Kasumi-1 (cell line): ENCODE results near the gene RGL2.
A peak's percentile ranks its signal among the peaks of the same experiment; 100 is the strongest.
"Not testable (repeated sequence)": the region's sequence is repeated elsewhere in the genome, so short reads cannot be mapped to it uniquely, and the experiment has no call there.

Experiments used
- DNase-seq, 2 experiments: peaks; one replicate each; lab custom pipeline; 2025; lab: John Stamatoyannopoulos, UW

The RGL2 gene, protein sequence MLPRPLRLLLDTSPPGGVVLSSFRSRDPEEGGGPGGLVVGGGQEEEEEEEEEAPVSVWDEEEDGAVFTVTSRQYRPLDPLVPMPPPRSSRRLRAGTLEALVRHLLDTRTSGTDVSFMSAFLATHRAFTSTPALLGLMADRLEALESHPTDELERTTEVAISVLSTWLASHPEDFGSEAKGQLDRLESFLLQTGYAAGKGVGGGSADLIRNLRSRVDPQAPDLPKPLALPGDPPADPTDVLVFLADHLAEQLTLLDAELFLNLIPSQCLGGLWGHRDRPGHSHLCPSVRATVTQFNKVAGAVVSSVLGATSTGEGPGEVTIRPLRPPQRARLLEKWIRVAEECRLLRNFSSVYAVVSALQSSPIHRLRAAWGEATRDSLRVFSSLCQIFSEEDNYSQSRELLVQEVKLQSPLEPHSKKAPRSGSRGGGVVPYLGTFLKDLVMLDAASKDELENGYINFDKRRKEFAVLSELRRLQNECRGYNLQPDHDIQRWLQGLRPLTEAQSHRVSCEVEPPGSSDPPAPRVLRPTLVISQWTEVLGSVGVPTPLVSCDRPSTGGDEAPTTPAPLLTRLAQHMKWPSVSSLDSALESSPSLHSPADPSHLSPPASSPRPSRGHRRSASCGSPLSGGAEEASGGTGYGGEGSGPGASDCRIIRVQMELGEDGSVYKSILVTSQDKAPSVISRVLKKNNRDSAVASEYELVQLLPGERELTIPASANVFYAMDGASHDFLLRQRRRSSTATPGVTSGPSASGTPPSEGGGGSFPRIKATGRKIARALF

DNA sequence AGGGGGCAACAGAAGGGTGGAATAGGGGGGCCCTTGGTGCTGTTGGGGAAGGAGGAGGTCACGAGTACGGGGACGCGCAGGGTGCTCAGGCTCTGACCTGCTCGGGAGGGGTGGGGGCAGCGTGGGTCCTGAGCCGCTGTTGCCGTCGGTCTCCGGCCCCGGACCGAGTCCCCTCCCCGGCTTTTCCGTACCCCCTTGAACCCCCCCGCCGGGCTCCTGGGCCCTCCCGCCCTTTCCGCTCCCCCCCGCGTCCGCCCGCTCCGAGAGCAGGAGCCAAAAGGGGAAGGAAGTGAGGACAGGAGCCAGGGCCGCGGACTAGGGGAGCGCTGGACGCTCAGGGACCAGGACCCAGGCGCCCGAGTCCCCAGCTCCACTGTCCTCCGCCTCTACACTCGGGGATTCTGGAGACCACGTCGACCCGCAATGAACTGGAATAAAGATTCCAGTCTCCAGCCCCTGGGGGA is at the start of gene RGL2:
Gene RGL2 (minus strand): TSS at position 170 of the 464 bp plus-strand sequence. CDS start 332 bp downstream, outside the sequence.
- DNase-seq: peak; percentile 80 to 85

DNA sequence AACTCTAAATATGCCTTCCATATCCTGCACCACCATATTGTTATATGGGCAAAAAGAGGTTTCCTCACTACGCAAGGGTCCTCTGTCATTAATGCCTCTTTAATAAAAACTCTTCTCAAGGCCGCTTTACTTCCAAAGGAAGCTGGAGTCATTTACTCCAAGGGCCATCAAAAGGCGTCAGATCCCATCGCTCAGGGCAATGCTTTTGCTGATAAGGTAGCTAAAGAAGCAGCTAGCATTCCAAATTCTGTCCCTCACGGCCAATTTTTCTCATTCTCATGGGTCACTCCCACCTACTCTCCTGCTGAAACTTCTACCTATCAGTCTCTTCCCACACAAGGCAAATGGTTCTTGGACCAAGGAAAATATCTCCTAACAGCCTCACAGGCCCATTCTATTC is 49.1 kb upstream of the RGL2 start:
- no peak for DNase-seq

GRCh38 chr6:33346972-33347371 is 48.2 kb upstream of the RGL2 start:
- not testable (repeated sequence) for DNase-seq

DNA sequence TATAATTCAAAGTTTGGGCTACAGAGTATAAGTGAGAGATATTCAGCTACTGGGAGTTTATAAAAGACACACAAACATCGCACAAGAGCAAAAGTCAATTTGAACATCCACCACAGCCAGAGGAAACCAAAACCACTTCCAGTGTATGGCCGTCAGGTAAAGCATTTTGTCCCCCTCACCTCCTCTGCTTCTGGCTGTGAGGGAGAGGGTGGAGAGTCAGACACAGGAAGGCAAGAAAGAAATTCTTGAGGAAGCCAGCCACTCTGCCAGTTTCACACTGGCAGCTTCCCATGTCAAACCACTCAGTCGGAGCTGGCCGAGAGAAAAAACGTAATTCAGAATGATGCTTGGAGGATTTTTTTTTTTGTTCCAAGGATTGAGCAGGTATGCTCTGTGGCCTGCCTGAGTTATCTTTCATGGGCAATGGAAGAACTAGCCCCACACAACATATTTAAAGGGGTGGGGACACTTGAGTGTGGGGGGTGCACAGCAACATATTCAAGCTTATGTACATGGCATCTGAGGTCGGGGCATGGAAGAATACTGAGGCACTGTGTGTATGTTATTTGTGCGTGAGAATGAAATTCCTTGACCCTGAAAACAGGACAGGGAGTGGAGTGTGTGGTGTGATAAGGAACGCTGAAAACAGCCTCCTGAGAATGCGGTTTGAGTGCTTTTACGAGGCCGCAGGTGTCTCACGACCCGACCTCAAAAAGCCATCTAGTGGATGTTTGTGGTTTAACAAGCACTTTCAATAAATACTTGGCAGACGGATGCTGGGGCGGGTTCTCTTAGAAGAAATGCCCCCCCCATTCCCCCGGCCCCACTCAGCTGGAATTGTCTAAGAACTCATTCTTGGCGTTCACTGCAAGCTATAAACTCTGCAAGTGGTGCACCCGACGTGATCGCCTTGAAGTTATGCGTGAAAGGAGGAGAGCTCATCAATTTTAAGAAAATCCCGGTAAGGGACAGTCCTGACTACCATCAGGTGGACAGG is 46.3 kb upstream of the RGL2 start:
- peak; percentile 62 to 66 for DNase-seq

GRCh38 chr6:33343953-33344611 is 45.3 kb upstream of the RGL2 start:
- DNase-seq: no peak

DNA sequence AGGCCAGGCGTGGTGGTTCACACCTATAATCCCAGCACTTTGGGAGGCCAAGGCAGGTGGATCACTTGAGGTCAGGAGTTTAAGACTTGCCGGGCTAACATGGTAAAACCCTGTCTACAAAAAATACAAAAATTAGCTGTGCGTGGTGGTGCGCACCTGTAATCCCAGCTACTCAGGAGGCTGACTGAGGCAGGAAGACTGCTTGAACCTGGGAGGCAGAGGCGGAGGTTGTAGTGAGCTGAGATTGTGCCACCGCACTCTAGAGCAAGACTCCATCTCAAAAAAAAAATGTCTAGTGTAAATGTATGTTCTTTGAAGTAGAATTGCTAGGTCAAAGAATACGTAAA is 44.8 kb upstream of the RGL2 start:
- DNase-seq: not testable (repeated sequence)

DNA sequence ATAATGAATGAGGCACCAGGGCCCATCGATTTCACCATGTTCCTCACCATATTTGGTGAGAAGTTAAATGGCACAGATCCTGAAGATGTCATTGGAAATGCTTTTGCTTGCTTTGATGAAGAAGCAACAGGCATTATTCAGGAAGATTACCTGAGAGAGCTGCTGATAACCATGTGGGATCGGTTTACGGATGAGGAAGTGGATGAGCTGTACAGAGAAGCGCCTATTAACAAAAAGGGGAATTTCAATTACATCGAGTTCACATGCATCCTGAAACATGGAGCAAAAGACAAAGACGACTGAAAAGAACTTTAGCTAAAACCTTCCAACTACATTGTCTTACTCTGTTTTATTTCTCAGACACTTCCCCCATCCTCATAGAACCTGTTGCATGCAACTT is 40.5 kb upstream of the RGL2 start:
- no peak for DNase-seq

DNA sequence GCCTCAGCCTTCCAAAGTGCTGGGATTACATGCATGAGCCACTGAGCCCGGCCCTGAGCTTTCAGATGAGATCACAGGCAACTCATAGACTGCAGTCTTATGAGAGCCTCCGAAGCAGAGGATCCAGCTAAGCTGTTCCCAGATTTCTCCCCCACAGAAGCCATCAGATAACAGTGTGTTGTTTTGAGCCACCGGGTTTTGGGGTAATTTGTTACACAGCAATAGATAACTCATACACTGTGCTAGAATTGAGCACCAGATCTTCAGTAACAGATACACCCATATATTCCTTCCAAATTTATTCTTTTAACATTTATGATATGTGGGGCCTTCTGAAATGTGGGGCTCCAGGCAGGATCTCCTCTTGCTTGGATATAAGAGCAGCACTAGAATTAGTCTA is 37.8 kb upstream of the RGL2 start:
- no peak for DNase-seq

DNA sequence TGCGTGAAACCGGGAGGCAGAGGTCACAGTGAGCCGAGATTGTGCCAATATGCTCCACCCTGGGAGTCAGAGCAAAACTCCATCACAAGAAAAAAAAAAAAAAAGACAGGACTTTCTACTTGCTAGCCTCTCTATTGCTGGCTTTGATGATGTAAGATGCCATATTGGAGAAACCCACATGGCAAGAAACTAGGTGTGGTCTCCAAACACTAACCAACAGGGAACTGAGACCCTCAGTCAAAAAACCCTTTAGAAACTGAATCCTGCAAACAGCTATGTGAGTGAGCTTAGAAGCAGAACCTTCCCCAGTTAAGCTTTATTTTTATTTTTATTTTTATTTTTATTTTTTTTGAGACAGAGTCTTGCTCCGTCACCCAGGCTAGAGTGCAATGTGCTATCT is 37.2 kb upstream of the RGL2 start:
- no peak for DNase-seq

DNA sequence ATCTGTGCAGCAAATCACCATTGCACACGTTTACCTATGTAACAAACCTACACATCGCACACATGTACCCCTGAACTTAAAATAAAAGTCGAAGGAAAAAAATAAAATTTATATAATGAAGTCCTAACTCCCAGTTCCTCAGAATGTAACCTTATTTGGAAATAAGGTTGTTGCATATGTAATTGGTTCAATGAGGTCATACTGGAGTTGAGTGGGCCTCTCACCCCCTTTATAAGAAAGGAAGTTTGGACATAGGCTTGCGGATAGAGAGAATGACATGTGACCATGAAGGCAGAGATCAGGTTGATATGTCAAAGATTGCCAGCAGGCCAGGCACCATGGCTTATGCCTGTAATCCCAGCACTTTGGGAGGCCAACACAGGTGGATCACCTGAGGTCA is 34.9 kb upstream of the RGL2 start:
- no peak for DNase-seq

DNA sequence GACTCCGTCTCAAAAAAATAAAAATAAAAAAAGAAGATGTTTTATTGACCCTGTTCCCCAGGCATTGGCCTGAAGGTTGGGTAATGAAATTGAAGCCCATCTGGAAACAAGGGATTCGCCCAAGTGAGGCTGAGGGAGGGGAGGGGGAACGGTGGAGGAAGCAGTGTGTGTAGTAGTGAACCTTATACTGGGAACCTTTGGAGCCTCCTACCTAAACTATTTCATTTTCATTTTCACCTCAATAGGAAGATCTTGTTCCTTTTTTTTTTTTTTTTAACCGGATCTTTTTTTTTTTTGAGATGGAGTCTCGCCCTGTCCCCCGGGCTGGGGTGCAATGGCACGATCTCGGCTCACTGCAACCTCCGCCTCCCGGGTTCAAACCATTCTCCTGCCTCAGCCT is 32.0 kb upstream of the RGL2 start:
- DNase-seq: no peak

- DNase-seq: no peak
These were observed 30.3 kb upstream of the RGL2 start for GRCh38 chr6:33329058-33329457.

- peak; percentile 9 to 28 for DNase-seq
These were observed 25.4 kb upstream of the RGL2 start for GRCh38 chr6:33324125-33324524.

DNA sequence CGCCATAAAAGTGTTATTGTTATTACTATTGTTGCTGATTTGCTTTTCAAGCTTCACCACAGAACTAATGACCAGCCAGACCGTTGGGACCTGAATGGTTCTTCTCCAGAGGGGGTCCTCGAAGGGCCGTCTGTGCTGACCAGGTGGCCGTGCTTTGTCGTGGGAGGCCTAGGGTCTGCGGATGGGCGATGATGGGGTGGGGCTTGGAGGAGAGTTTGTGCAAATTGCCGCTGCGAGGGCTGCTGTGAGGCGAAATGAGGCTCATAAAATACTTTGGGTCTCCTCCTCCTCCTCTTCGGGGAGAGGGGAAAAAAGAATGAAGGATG is 24.8 kb upstream of the RGL2 start:
- DNase-seq: no peak

GRCh38 chr6:33321227-33321626 is 22.5 kb upstream of the RGL2 start:
- no peak for DNase-seq

- no peak for DNase-seq
These were observed 21.8 kb upstream of the RGL2 start for GRCh38 chr6:33320315-33321181.

DNA sequence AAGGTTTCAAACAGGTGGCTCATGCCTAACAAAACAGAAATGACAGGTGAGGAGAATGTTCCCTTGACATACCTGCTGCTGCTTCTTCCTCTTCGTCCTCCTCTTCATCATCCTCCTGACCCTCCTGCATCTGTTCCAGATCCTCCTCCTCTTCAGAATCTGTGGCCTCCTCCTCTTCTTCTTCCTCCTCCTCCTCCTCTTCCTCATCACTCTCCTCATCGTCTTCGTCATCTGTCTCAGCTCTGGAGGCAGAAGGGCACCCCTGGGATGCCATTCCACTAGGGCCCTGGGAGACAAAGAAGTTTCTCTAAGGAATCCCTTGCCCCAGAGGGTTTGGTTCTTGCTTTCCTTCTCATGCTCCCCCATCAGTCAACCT is 21.2 kb upstream of the RGL2 start:
- no peak for DNase-seq

DNA sequence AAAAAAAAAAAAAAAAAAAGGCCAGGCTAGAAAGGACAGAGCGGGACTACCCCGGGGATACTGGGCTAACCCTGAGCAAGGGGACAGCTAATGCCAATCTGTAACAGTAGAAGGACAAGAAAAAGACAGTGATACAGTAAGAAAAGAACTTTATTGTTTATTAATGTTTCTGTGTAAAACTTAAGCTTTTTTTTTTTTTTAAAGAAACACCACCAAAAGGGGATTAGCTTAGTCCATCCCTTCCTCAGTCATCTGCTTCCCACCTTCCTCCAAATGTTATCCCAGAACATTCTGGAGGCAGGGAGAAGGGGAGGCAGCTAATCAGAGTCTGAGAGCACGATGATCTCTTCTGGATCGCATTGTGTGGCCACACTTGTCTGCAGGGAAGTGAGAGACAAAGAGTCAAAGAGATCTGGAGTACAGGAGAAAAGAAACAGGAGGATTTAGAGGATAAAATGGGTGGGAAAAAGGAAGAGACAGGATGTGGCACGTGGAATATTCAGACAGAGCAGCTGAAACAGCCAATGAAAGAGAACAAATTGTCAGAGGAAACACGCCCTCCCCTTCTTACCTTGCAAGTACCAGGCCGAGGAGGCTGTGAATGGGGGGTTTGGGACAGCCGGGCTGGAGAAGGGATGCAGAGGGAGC is 19.8 kb upstream of the RGL2 start:
- no peak for DNase-seq

DNA sequence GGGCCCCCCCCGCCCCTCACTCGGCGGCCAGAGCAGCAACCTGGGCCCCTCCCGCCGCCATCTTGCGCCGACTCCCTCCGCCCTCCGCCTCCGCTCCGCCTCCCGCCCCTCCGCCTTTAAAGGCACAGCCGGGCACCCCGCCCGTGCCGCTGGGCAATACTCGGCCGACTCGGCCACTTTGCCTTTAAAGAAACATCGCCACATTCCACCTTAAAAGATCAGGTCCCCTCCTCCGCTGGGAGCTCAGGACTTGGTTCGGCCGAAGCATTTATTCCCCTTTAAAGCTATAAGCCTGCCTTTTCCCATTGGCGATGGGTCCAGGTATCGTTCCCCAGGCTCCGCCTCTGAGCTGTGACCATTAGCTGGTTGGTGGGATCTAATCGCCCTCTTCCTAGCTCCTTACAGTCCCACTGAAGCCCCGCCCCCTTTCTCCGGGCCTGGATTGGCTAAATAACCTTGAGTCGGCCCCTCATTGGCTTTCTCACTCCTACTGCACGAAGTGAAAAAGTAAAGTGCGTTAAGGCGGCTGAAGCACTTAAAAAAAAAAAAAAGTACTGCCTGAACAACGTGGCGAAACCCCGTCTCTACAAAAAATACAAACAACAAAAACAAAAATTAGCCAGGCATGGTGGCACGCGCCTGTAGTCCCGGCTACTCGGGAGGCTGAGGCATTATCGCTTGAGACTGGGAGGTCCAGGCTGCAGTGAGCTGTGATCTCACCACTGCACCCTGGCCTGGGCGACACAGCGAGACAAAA is 19.1 kb upstream of the RGL2 start, which contains the start of gene ZBTB22:
Gene ZBTB22 (minus strand): TSS at position 76 of the 757 bp plus-strand sequence. CDS start 828 bp downstream, outside the sequence.
- peak; percentile 95 to 98 for DNase-seq

DNA sequence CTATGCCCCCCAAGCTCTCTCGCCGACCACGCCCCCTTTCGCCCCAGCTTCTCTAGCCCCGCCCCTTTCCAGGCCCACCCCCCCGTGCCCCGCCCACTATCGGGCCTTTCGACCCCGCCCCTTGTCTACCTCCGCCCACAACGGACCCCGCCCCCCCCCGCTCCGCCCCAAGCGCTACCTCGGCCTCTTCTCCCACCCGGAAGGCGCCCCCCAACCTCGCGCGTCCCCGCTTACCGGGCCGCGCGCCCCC is 18.6 kb upstream of the RGL2 start:
- DNase-seq: peak; percentile 56
